HEK293T (cell line): Measurements from ENCODE around the gene IFI27L2.
A peak's percentile ranks its signal among the peaks of the same experiment; 100 is the strongest.

Experiments used
- CTCF ChIA-PET: fragments of 350-600 bp; formaldehyde crosslinking; extraction: SDS; loops from one replicate; lab custom pipeline; 2021; ENCODE audit warnings: antibody characterized with exemption, inconsistent platforms; lab: Yijun Ruan, JAX
- POLR2A ChIA-PET: fragments of 350-600 bp; formaldehyde crosslinking; extraction: SDS; loops from one replicate; lab custom pipeline; 2020; ENCODE audit warnings: antibody characterized with exemption, inconsistent platforms; lab: Yijun Ruan, JAX
- DNase-seq: peaks from one replicate; pipeline ENCODE4 v3.0.0; 2012; ENCODE audit warnings: mixed read lengths; ENCODE audit errors: extremely low spot score
- BHLHE40 ChIP-seq: fragments of 450-650 bp; IDR thresholded peaks from 2 replicates; pipeline ENCODE4 v1.6.1; 2016; ENCODE audit warnings: mild to moderate bottlenecking, moderate library complexity, borderline replicate concordance
- FOXA1 ChIP-seq: fragments of 450-650 bp; IDR thresholded peaks from 2 replicates; pipeline ENCODE4 v1.6.1; 2016; ENCODE audit warnings: mild to moderate bottlenecking
- TF ChIP-seq, protein P1 (sequence below): fragments of 450-650 bp; IDR thresholded peaks from 2 replicates; pipeline ENCODE4 v1.6.1; 2016

IFI27L2 gene

DNA sequence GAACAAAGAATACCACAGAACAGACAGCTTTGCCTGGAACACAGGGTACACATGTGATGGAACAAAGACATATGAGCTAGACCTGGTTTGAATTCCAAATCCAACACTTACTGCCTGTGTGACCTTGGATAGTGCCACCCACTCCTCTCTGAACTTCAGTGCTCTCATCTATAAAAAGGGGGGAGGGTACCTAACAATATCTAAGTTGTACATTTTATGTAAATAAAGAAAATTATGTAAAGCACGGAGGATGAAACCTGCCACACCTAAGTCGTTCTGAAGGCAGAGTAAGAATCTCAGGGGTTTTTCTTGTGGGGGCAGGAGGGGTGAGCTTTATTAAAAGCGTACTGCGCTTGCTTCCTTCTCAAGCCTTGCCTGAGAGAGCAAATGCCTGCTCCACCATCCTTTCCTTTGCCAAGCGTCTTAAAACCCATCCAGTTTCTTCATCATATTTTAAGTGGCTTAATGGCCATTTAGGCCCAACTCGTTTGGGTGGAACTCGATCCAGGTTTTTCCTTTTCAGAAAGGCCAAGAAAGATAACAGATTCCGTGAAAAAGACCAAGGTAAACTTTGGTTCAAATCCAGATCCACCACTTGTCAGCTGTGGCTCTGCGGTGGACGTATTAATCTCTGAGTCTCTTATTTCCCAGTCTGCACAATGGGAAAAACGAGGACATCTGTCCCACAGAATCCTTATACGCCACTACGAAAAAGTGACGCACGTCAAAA lies 49.3 kb downstream of the IFI27L2 start:
- no peak for TF ChIP-seq FOXA1
- TF ChIP-seq, protein P1, sequence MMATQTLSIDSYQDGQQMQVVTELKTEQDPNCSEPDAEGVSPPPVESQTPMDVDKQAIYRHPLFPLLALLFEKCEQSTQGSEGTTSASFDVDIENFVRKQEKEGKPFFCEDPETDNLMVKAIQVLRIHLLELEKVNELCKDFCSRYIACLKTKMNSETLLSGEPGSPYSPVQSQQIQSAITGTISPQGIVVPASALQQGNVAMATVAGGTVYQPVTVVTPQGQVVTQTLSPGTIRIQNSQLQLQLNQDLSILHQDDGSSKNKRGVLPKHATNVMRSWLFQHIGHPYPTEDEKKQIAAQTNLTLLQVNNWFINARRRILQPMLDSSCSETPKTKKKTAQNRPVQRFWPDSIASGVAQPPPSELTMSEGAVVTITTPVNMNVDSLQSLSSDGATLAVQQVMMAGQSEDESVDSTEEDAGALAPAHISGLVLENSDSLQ = 0 out of 2 replicates have a peak, but pooled peaks have one; percentile 14
- CTCF ChIA-PET = no interaction called here
- POLR2A ChIA-PET = interaction anchor here (0.9 to 2.3 kb wide), 4 partner anchors 11 to 49 kb away, joined by 3 to 9 read pairs (median 4); partner anchors contain the start of gene IFI27L2
- no peak for DNase-seq

GRCh38 chr14:94077823-94078222 lies 51.6 kb downstream of the IFI27L2 start:
- ChIA-PET POLR2A (no interaction called here), CTCF (no interaction called here)
- no peak for TF ChIP-seq BHLHE40
- TF ChIP-seq, protein P1 = no peak
- no peak for DNase-seq
